Stimulated activated CD4-positive, alpha-beta T cell treated with anti-CD3 and anti-CD28 coated beads, TNF-alpha, amount 100 ng/mL, for 1 hour (primary cell): ENCODE results near the gene METTL23.
"Not testable (repeated sequence)": the region's sequence is repeated elsewhere in the genome, so short reads cannot be mapped to it uniquely, and the experiment has no call there.

Experiments used
- DNase-seq, 3 donors: peaks; one replicate each; pipeline ENCODE4 v3.0.0-alpha.2; 2020; ENCODE audit warnings: low read depth in 3 of 3, low spot score in 1 of 3

Gene METTL23

DNA sequence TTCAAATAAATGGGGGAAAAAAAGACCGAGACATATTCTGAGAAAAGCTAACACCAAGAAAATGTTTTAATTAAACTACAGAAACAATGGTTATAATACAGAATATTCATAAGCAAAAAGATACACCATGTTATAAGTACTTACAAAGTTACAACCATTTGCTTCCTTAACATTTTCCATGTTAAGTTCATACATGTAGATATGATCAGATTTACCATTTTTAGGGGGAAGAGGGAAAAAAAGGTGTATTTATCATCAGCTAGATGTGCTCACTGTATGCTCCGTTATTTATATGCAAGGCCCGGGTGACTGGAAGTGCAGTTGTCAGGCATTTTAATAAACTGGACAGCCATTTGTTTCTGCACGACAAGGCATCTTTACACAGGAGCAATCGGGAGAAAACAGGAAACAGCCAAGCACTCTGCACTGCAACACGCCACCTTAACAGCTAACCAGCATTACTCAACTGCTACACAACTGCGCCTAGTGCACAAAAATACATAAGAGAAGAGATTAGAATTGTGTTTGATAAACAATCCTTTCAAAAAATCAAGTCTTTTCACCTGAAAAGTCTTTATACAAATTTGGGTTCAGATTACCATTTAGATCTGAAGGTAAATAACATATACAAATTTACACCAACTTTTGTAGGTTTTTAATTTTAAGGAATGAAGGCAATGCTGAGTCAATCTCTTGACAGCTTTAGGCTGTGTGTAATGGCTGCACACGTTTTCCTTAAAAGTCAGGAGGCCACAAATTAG is 7.6 kb downstream of the METTL23 start:
- DNase-seq: no peak

DNA sequence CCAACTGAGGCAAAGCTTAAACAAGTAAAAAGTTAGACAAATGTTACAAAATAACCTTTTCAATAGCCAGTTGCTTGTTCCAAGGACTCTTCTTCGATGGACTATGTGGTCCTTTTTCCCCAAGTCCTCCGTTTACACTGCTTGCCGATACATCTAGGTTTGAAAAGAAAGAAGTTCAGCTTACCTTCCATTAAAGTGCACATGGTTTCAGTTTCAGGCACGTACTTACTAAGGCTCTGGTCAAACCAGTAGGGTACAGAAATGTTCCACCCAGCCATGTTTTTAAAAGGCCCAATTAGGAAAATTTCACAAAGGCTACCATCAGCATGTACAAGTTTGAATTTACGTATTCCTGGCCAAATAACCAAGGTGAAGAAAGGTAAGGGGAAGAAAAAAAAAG is 8.4 kb downstream of the METTL23 start:
- DNase-seq: no peak

DNA sequence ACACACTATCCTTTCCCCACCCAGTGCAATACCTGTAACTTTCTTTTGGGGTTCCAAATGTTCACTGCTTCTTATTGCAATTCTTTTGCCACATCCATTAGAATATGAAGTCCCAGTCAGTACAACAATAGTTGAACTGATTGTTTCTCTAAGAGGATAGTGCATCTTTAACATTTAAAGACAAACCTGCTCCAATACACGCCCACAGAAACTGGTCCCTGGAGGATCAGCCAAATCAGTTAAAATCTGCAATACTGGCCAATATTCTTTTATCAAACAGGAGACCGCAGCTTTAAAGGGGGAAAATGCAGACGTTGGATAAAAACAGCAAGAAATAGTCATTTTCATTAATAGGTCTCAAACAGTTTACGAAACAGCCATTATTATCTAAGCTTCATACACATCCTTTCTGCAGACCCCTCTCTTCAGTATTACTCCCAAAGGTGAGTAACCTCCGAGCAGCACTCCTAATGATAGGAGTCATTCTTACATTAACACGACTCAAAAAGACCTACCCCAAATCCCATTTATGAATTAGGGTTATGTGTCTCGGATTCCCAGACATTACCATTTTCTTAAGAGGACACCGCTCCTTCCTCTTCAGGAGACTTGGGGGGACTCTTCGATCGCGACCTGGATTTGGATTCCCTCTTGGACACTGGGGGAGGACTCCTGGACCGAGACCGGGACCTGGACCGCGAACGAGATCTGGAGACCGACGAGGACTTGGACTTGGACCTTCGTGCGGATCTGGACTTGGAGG is 9.1 kb downstream of the METTL23 start:
- no peak for DNase-seq

DNA sequence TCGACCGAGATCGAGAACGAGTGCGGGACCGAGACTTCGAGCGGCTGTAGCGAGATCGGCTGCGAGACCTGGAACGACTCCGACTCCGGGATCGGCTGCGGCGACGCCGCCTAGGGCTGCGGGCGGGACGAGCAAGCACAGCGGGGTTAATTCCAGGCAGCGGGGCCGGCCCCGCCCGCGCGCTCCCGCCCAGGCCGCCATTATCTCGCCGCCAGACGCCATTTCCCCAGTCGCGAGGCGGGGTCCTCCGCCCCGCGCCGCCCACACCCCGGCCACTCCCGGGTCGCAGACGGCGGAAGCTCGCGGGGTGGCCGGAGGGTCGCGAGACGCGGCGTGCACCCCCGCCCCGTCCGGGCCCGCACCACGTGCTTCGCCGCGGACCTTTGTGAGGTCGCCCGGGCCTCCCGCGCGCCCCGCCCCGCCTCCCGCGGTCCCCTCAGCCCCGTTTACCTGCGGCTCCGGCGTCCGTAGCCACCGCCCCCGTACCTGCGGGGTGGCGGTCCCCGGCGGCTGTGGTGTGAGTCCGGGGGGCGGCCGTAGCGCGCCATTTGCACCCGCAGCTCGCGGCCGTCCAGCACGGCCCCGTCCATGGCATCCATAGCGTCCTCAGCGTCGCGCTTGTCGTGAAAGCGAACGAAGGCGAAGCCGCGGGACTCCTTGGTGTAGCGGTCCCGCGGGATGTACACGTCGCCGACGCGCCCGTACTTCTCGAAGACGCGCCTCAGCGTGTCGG is 9.9 kb downstream of the METTL23 start:
- peak; percentile 17 to 60 (median 33) for DNase-seq

DNA sequence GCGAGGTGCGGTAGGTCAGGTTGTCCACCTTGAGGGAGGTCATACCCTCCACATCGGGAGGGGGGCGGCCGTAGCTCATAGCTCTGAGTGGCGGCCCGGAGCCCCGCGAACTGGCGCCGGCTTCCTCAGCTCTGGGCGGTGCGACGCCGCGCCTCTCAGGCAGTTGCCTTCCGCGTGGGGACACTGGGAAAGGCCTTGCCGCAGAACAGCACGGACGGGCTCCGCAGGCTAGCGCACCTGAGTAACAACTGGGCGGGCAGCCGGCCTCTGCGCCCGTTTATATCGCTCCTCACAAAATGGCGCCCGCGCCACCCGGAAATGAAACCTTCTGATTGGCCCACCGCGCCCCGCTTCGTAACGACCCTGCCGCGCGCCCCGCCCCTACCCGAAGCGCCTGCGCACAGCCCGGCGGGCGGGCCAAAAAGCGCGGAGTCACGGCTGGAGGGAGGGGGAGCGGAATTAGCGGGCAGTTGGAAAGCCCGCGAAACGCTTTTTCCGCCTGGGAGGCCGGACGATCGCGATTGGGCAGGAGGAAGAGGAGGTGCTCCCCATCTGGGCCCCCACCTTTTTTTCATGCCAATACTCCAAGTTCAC is 10.5 kb downstream of the METTL23 start, which contains the start of gene SRSF2:
Gene SRSF2 (minus strand): TSS at position 250 of the 594 bp plus-strand sequence. CDS start 171 bp downstream, at position 79.
- DNase-seq: peak; percentile 96 to 99 (median 97)

DNA sequence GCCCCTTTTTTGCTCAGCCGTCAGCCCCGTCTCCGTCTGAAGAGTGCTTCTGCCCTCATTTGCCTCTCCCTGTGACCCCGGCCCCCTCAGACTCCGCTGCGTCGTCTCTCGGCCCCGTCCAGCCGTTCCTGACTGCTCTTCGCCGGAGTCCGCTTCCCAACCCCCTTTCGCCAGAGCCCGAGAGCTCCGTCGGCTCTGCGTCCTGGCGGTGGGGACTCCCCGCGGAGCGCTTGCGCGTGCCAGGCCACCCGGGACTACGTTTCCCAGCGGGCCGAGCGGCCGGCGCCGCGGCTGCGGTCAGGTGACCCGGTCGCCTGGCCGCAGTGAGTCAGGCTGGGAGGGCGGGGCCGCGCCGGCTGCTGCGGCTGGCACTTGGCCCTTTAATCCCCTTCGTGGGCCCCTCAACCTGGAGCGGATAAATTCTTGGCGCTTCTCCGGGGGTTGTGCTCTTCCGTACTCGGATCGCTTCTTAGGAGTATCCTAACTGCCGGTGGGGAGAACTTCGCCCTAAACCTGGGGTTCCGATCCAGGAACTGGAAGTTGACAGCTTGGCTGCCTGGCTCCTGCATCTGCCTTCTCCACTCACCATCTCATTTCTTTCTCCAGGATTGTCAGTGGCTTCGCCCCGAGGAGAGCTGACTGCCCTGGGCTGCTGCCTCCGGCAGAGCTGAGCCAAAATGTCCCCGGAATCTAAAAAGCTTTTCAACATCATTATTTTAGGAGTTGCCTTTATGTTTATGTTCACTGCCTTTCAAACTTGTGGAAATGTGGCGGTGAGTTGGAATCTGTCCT is 11.2 kb downstream of the METTL23 start, which contains the start of gene MFSD11:
Gene MFSD11 (plus strand): TSS at position 444 of the 792 bp plus-strand sequence. CDS start 234 bp downstream, at position 678.
- DNase-seq: peak; percentile 77 to 82 (median 80)

DNA sequence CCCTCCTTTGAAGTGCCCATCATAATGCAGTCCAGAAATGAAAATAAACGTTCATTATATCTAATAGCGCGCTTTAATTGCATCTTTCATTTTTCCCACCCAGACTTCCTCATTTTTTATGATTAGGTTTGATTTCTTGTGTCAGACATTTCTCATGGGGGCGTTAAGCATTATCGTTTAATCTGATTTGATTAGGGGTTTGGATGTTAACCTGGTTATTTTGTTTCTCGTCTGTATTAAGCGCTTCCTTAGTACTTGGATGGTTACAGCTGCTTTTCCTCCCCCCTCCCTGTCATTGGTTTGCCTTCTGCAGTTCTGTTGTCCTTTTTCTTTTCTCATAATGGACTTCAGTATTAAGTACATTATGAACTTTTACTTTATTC is 11.8 kb downstream of the METTL23 start:
- no peak for DNase-seq

DNA sequence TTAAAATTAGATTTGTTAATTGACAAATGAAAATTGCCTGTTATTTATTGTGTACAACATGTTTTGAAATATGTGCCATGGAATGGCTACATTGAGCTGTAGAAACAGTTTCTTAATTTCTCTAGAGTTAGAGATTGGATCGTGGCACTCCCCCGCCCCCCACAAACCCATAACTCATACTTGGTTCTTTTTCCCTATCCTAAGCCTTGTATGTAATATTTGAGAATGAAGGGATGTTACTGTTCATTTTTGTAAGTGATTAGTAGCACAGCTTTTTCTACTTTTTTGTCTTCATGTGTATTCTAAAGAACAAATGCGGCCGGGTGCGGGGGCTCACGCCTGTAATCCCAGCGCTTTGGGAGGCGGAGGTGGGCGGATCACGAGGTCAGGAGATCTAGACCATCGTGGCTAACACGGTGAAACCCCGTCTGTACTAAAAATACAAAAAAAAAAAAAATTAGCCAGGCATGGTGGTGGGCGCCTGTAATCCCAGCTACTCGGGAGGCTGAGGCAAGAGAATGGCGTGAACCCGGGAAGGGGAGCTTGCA is 13.0 kb downstream of the METTL23 start:
- not testable (repeated sequence) for DNase-seq

DNA sequence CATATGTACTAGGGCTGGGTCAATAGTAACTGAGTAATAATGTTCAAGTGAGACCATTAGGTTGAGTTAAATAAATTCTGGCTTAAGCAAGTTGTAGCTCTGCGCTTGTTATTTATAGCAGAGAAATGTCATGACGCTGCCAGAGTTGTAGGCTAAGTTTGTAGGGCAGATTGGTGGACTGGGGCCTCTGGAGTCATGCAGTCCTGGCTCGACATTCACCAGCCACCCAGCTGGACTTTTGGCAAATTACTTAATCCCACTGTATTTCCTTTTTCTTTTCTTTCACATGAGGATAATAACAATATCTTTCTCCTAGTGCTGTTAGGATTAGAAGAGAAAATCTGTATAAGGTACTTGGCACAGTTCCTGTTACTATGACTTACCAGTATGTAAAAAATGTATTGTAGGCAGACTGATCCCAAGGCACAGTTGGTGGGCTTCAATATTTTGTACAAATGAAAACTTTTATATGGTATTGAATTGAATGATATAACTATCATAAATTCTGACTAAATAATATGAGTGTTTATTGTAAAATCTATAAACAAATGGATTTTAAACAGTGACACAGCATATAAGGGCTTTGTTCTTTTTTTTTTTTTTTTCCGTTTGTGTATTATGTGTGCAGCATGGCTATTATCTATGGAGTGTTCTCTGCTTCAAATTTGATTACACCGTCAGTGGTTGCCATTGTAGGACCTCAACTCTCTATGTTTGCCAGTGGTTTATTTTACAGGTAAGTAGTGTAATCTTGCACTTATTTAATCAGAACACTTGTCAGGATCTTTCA is 13.9 kb downstream of the METTL23 start:
- DNase-seq: no peak

DNA sequence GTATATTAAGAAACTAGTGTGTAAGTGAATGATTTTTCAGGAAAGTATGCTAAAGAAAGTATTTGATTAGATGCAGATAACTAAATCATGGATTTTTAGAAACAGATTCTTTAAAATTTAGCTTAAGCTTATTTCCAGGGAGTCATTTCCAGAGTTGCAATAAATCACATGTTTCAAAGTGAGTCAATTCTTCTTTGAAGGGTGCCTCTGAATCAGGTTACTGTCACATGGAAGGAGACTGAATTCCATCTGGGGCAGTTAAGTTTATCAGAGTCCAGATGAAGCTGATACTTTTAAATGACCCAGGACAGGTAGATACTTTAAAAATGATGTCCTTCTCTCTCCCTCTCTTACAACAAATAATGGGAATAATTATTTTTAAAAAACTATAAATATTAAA is 16.3 kb downstream of the METTL23 start:
- no peak for DNase-seq

DNA sequence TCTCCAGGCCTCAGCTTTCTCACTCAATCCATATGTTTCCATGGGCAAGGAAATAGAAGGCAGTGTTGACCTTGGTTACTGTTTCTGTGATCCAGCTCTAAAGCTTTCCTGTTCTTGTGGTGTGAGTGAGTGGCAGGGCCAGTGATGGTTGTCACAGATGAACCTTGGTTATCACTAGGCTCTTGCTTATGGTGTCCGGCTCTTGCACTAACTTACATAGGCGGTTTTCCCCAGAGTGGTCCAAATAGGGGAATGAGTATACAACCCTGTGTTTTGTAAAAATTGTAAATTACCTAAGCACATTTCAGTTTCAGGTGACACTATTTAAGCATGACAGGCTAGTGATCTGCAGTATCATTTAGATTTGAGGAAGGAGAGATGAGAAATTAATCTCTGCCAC is 18.1 kb downstream of the METTL23 start:
- DNase-seq: no peak

DNA sequence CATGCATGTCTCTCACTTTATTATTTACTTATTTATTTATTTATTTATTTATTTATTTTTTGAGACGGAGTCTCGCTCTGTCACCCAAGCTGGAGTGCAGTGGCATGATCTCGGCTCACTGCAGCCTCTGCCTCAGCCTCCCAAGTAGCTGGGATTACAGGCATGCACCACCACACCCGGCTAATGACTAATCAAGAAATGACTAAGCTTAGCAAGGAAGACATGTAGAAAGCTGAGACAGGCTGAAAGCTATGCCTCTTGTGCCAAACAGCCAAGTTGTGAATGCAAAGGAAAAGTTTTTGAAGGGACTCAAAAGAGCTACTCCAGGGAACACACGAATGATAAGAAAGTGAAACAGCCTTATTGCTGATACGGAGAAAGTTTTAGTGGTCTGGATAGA is 19.1 kb downstream of the METTL23 start:
- not testable (repeated sequence) for DNase-seq

DNA sequence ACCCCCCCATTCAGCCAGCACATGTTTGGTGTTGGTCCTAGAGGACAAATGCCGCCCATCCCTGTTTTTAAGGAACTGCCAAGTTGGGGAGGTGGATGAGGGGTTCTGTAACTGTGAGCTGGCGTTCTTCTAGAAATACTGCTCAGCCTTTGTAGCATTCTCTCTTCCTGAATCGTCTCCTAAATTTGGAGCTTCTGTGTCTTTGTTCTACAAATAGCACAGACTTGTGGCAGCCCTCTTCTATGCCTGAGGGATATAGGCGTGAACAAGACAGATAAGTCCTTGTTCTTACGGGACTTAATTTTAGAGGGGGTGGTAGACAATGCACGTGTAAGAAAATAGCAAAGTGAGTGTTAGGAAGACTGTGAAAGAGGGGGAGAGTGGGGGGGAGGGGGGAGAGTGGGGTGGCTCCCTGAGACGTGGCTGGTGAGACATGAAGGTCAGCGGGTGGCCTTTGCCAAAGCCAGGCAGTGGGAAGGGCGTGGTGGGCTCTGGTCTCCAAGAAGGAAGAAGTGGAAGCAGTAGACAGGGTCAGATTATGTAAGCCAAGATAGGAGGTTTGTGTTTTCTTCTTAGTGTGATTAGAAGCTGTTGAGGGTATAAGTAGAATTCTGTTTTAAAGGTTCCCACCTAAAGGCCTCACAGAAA is 21.2 kb downstream of the METTL23 start:
- DNase-seq: no peak

DNA sequence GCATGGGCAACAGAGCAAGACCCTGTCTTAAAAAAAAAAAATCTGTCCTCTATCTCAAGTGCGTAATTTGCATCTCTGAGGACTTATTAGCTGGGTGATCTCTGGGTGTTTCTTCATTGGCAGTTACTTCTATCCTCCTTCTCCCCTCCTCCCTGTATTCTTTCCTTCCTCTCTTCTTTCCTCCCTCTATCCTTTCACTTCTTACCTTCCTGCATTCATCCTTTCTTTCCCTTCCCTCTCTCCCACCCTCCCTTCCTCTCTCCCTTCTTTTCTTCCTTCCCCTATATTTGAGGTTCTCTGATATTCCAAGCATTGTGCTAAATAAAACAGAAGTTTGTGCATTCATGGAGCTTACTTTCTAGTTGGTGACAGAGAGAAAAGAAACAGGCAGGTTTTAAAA is 22.0 kb downstream of the METTL23 start:
- DNase-seq: no peak

DNA sequence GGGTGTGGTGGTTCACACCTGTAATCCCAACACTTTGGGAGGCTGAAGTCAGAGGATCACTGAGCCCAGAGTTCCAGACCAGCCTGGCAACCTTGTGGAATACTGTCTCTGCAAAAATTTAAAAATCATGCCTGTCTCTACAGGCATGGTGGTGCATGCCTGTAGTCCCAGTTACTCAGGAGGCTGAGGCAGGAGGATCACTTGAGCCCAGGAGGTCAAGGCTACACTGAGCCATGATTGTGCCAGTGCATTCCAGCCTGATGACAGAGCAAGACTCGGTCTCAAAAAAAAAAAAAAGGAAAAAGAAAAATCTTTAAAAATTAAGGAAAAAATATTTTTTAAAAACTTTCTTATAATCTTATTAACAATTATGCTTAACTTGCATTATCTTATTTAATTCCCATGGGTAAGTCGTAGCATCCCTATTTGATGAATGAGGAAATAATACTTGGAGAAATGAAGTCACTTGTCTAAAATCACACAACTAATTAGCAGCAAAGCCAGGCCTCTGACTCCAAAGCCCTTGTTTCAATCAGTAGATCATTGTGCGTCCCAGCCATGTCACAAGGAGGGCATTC is 24.9 kb downstream of the METTL23 start:
- no peak for DNase-seq

DNA sequence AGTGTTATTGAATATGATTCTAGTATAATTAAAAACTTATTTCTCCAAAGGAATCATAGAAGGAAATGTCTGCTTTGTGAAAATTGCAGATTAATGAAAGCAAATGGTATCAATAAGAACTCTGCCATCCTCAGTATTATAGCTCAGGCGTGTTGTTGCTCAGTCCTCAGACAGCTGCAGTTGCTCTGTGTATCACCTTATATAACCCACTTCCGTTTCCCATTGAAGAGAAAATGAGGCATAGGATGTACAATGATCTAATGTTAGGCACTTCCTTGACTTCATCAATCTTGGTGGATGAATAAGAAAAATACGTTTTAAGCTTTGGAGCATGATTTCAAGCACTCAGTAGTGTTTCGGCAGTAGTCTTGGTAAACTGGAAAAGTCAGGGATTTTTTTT is 25.4 kb downstream of the METTL23 start:
- DNase-seq: no peak

DNA sequence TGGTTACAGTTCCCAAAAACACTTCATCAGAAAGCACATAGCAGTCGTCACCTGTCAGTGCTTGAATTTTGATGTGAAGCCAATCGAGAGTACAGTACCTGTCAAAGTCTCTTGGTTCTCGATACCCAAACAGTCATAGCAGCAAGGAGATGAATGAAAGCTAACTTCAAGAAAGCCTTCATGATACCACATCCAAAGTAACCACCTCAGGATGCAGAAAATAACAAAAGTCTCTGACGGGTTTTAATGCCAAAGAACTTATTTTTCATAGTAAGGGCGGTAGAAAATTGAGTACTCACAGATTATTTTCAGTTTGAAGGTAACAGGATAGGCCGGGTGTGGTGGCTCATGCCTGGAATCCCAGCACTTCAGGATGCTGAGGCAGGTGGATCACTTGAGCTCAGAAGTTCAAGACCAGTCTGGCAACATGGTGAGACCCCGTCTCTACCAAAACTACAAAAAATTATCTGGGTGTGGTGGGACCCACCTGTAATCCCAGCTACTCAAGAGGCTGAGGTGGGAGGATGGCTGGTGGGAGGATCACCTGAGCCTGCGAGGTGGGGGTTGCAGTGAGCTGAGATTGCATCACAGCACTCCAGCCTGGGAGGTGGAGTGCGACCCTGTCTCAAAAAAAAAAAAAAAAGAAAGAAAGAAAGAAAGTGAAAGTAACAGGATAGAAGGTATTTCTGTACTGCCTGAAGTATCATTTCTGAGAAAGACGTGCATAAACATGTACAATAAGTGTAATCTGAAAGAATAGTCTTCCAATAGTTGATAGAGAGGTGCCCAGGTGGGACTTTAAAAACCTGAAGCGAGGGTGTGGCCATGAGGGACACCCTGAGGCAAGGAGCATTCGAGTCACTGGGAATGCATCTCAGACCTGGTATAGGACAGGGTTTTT is 26.7 kb downstream of the METTL23 start:
- DNase-seq: no peak
